Measurements from ENCODE around the gene STAP2. TPM values are rescaled to one million over a fixed set of nuclear protein-coding genes. Genes with fewer than 3 reads are reported as not detected.
A peak's percentile ranks its signal among the peaks of the same experiment; 100 is the strongest.

The STAP2 gene
- total and polyA plus RNA-seq, 10 of the 15 experiments (the other 5 are each of a cell fraction or from before 2014, with no cell fraction given): 0.84 to 22.4 (median 15.2) TPM

GRCh38 chr19:4359627-4360000 is 21.0 kb upstream of the STAP2 start:
- Histone ChIP-seq H3K9ac (ENCODE audit: control insufficient read depth, insufficient read depth, low read length) (no peak overlapping the region), H3K79me2 (ENCODE audit: control insufficient read depth, insufficient read depth, low read length) (no peaks in the 10 kb centered on the region), H3K4me1 (ENCODE audit: control insufficient read depth, insufficient read depth, low read length) (no peaks in the 10 kb centered on the region), H3K27me3 (replicated peaks in 1 of 2; ENCODE audit: control insufficient read depth in 2 of 2, insufficient read depth in 2 of 2, low read length in 1 of 2) (no peaks in the 10 kb centered on the region), H3K4me3 (no peak overlapping the region), H3K27ac (ENCODE audit: control insufficient read depth, insufficient read depth) (no peak overlapping the region), H4K20me1 (ENCODE audit: control insufficient read depth, insufficient read depth) (no peaks in the 10 kb centered on the region), H3K36me3 (ENCODE audit: control insufficient read depth in 2 of 2, insufficient read depth in 2 of 2, low read length in 1 of 2) (peaks cover 19 to 38% of the 10 kb centered on the region in 2 experiments; a peak in 3 of 4 replicates), H3K9me3 (replicated peaks; ENCODE audit: control insufficient read depth, insufficient read depth, low read length) (no peaks in the 10 kb centered on the region), H2AFZ (ENCODE audit: control insufficient read depth, low read depth, low read length) (no peak overlapping the region), H3K4me2 (ENCODE audit: control insufficient read depth, insufficient read depth) (no peak overlapping the region)
- no TSS peak for BruUV-seq (replicated peaks)
- in situ Hi-C loops (cut with MboI) (no loop called here), intact Hi-C loops (cut with micrococcal nuclease; ENCODE audit: unreplicated experiment) (no loop called here)
- DNase-seq (ENCODE audit: low read depth, low spot score) (no peak), ATAC-seq (no peak; the same call in 2 of the 3 replicates), FAIRE-seq (no peak)
- CTCF ChIA-PET: no interaction called here
- POLR2A ChIA-PET: no interaction called here
- RAD21 ChIA-PET (ENCODE audit: unreplicated experiment): no interaction called here
- SMC1A ChIA-PET (ENCODE audit: uncharacterized antibody, unreplicated experiment): no interaction called here
- 68% methylated on average over 9 of the region's 13 CpGs for WGBS (ENCODE audit: insufficient coverage, insufficient replicate concordance, low lambda C conversion rate, missing lambda C conversion rate)
- peak; percentile 23 for TF ChIP-seq BCL3 (IDR thresholded peaks at IDR 0.05; ENCODE audit: borderline replicate concordance, insufficient read depth, low read depth, low read length, poor library complexity, severe bottlenecking)
- no peak for TF ChIP-seq MTA3 (IDR thresholded peaks at IDR 0.05; ENCODE audit: borderline replicate concordance, low read length)
- TF ChIP-seq HSF1 (IDR thresholded peaks at IDR 0.05; ENCODE audit: low read depth, low read length): no peak
- peak; percentile 60 for TF ChIP-seq POLR2A (IDR thresholded peaks at IDR 0.05; ENCODE audit: low read depth, low read length)

Measured in GM12878 (cell line).